Pancreas (tissue), 10 donors: ENCODE data around the gene ADH4. TPM values are rescaled to one million over a fixed set of nuclear protein-coding genes. Genes with fewer than 3 reads are reported as not detected.
"Not testable (repeated sequence)": the region's sequence is repeated elsewhere in the genome, so short reads cannot be mapped to it uniquely, and the experiment has no call there.

Source experiments
- ATAC-seq, 4 donors: fragments of 200-7000 bp; cut with Tn5 transposase; one replicate each; pipeline versions ENCODE4 v1.8.0 to v1.9.1; 2020; ENCODE audit warnings: mild to moderate bottlenecking in 4 of 4, moderate library complexity in 4 of 4
- DNase-seq, 6 donors: peaks; one replicate each; pipeline ENCODE4 v3.0.0-alpha.2; 2020
- FAIRE-seq: peaks from 2 replicates; lab custom pipeline; 2012; peaks lifted over from hg19 to GRCh38; lab: Jason Lieb, UNC
- H3K27ac ChIP-seq, 4 donors: fragments of 200-600 bp; sonication (generic); 1 replicate in 3 of 4; 2 replicates in 1 of 4; pipeline versions ENCODE4 v1.5.0 to v1.8.0; 2020
- H3K27me3 ChIP-seq, 4 donors: fragments of 200-600 bp; one replicate each; pipeline ENCODE4 v1.8.0; 2021
- H3K36me3 ChIP-seq, 3 donors: fragments of 200-600 bp; sonication (generic) in 1 of 3; one replicate each; pipeline versions ENCODE4 v1.5.0 to v1.8.0; 2020 to 2021
- H3K4me1 ChIP-seq, 3 donors: fragments of 200-600 bp; one replicate each; pipeline ENCODE4 v1.8.0; 2021
- H3K4me3 ChIP-seq, 4 donors: fragments of 200-600 bp; sonication (generic) in 2 of 4; one replicate each; pipeline versions ENCODE4 v1.5.0 to v1.8.0; 2020 to 2021
- H3K9me3 ChIP-seq, 4 donors: fragments of 200-600 bp; one replicate each; pipeline ENCODE4 v1.8.0; 2021
- CTCF ChIP-seq, 4 donors: fragments of 200-600 bp; sonication (generic) in 3 of 4; IDR thresholded peaks; one replicate each; pipeline versions ENCODE4 v1.5.0 to v1.8.0; 2021; ENCODE audit warnings: antibody characterized with exemption in 4 of 4
- WGBS, 2 donors: extraction: QIAGEN DNeasy Blood & Tissue Kit; methylation state at CpG; one replicate each; pipeline ENCODE4 v1.1.7; 2013; 5-methylcytosine and 5-hydroxymethylcytosine counted together
- intact Hi-C, 3 donors: fragments of 100-400 bp; cut with DNase I; formaldehyde crosslinking; loops; one replicate each; pipeline versions ENCODE4 v1.11.1 to v1.14.2; 2022
- polyA plus RNA-seq, 2 donors: library from polyadenylated mRNA; stranded (reverse); fragments of 200-250 nt; gene quantifications; one replicate each; pipeline ENCODE4 v1.2.3, GENCODE V29; 2013
- total RNA-seq, 6 donors: library from RNA; stranded (reverse); fragmentation: NEBNext Ultra II Directional in 4 of 6; extraction: Animal tissue kit (Norgen Biotek cat#: 25700) in 4 of 6; gene quantifications; one replicate each; pipeline versions ENCODE4 v1.2.1 to v1.2.4, GENCODE V29; 2021 to 2023
- donor health status: healthy with polysubstance abuse.
- donor health status: DM: no; HTN: no; CAD: no; lungs with moderate emphysema.
- donor health status: DM: no; HTN: no; CAD: no.
- donor health status: control.
- donor health status: control.
- donor health status: Bipolar disorder and iron deficiency.
- donor health status: DM: yes; HTN: yes; CAD: no.
- donor health status: DM: no; HTN: no; CAD: no.
- donor health status: DM: no; HTN: no; CAD: no.
- donor health status: DM: yes; HTN: yes; CAD: no.

ADH4 gene
- total and polyA plus RNA-seq, 8 donors: 0.09 to 0.58 (median 0.28) TPM; not detected in 3

GRCh38 chr4:99131378-99131777 is 12.7 kb downstream of the ADH4 start:
- intact Hi-C loops: no loop called here
- no peak for FAIRE-seq
- Histone ChIP-seq H3K27me3 (no peaks in the 10 kb centered on the region), H3K4me1 (peaks cover 0 to 4% (median 0%) of the 10 kb centered on the region in 3 donors), H3K4me3 (no peak overlapping the region), H3K36me3 (no peaks in the 10 kb centered on the region), H3K9me3 (no peaks in the 10 kb centered on the region), H3K27ac (no peak overlapping the region)
- ATAC-seq: no peak
- no peak for DNase-seq
- 48 to 91% methylated on average over 2 of the region's 2 CpGs for WGBS, 2 donors
- TF ChIP-seq CTCF (IDR thresholded peaks at IDR 0.05): no peak

GRCh38 chr4:99126376-99126775 is 17.7 kb downstream of the ADH4 start:
- H3K4me1 ChIP-seq: peaks cover 0 to 4% (median 0%) of the 10 kb centered on the region in 3 donors
- intact Hi-C loops: no loop called here
- WGBS, 2 donors: 41 to 42% methylated on average over 1 of the region's 1 CpG

GRCh38 chr4:99121008-99121407 is 23.1 kb downstream of the ADH4 start:
- FAIRE-seq (no peak), ATAC-seq (no peak), DNase-seq (no peak)
- H3K36me3 ChIP-seq: no peaks in the 10 kb centered on the region
- TF ChIP-seq CTCF (IDR thresholded peaks at IDR 0.05): no peak
- peaks cover 0 to 9% (median 0%) of the 10 kb centered on the region in 3 donors for H3K4me1 ChIP-seq
- H3K9me3 ChIP-seq: no peaks in the 10 kb centered on the region
- H3K27me3 ChIP-seq: no peaks in the 10 kb centered on the region
- H3K27ac ChIP-seq: no peak overlapping the region
- intact Hi-C loops: loop anchor here in 1 of 3 donors (5.0 kb wide), 1 partner anchor 281 kb away; no protein-coding TSS in a partner anchor
- 79 to 86% methylated on average over 4 of the region's 4 CpGs for WGBS, 2 donors
- H3K4me3 ChIP-seq: no peak overlapping the region

More at GRCh38 chr4:99126376-99126775, 17.7 kb downstream of the ADH4 start:
- Histone ChIP-seq H3K4me3 (no peak overlapping the region), H3K27ac (no peak overlapping the region), H3K27me3 (no peaks in the 10 kb centered on the region), H3K9me3 (no peaks in the 10 kb centered on the region), H3K36me3 (no peaks in the 10 kb centered on the region)
- no peak for ATAC-seq
- no peak for DNase-seq
- no peak for TF ChIP-seq CTCF (IDR thresholded peaks at IDR 0.05)
- FAIRE-seq: no peak

- no peaks in the 10 kb centered on the region for H3K9me3 ChIP-seq
- TF ChIP-seq CTCF (IDR thresholded peaks at IDR 0.05): no peak
- H3K27me3 ChIP-seq: no peaks in the 10 kb centered on the region
- FAIRE-seq (no peak), DNase-seq (no peak), ATAC-seq (no peak)
- 94 to 98% methylated on average over 5 of the region's 5 CpGs for WGBS, 2 donors
- intact Hi-C loops: loop anchor here in 1 of 3 donors (5.0 kb wide), 1 partner anchor 282 kb away; no protein-coding TSS in a partner anchor
- H3K36me3 ChIP-seq: no peaks in the 10 kb centered on the region
- no peak overlapping the region for H3K27ac ChIP-seq
- no peak overlapping the region for H3K4me3 ChIP-seq
- peaks cover 0 to 9% (median 0%) of the 10 kb centered on the region in 3 donors for H3K4me1 ChIP-seq
Measured at GRCh38 chr4:99120501-99120900, 23.6 kb downstream of the ADH4 start.

- peak in 3 of 4 donors; percentile 54 to 57 (median 54) for ATAC-seq
- Histone ChIP-seq H3K4me3 (no peak overlapping the region), H3K27me3 (no peaks in the 10 kb centered on the region), H3K4me1 (peaks cover 0 to 9% (median 0%) of the 10 kb centered on the region in 3 donors), H3K9me3 (no peaks in the 10 kb centered on the region), H3K36me3 (no peaks in the 10 kb centered on the region), H3K27ac (no peak overlapping the region)
- FAIRE-seq: peak; percentile 88
- WGBS, 2 donors: 28 to 38% methylated on average over 9 of the region's 9 CpGs
- intact Hi-C loops: no loop called here
- DNase-seq: no peak
- TF ChIP-seq CTCF (IDR thresholded peaks at IDR 0.05): no peak
Measured at GRCh38 chr4:99117876-99118693, 26.0 kb downstream of the ADH4 start.

GRCh38 chr4:99117122-99117841 is 26.8 kb downstream of the ADH4 start:
- FAIRE-seq, ATAC-seq, H3K27ac ChIP-seq, H3K27me3 ChIP-seq, H3K9me3 ChIP-seq, H3K4me1 ChIP-seq, intact Hi-C loops, H3K4me3 ChIP-seq, H3K36me3 ChIP-seq: not testable (repeated sequence)
- WGBS, 2 donors: 86 to 89% methylated on average over 23 to 29 of the region's 29 CpGs
- DNase-seq: peak in 1 of 6 donors; percentile 13

GRCh38 chr4:99109286-99109685 is 34.8 kb downstream of the ADH4 start:
- FAIRE-seq, H3K36me3 ChIP-seq, H3K27ac ChIP-seq, DNase-seq, H3K4me1 ChIP-seq, intact Hi-C loops, H3K27me3 ChIP-seq, H3K9me3 ChIP-seq, H3K4me3 ChIP-seq, ATAC-seq: not testable (repeated sequence)
- WGBS, 2 donors: 91 to 97% methylated on average over 12 of the region's 12 CpGs
